ENCODE results near the gene GALNT13. TPM values are rescaled to one million over a fixed set of nuclear protein-coding genes. Genes with fewer than 3 reads are reported as not detected.

Gene GALNT13
- polyA plus RNA-seq, 1 donor, result 0.25 TPM

DNA sequence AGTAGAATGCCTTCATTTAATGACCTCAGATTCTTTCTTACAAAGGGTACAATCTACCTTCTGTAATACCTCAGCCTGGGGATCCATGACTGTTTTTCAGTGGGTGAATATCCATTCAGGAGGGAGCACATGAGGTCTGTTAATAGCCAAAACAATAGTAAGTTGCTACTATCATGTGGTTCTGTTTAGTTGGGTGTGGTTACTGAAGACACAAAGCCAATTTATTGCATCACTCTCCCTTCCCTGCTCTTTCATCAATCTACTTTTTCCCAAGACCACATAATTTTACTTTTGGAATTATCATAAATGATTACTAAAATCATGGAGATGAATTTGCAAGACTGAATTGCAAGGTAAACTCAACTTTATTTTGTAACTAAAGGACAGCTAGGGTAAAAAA is 254.2 kb downstream of the GALNT13 start:
- DNase-seq (ENCODE audit: low read depth), result no peak

- no peak for DNase-seq (ENCODE audit: low read depth)
These were observed 259.1 kb downstream of the GALNT13 start for GRCh38 chr2:154130821-154131220.

DNA sequence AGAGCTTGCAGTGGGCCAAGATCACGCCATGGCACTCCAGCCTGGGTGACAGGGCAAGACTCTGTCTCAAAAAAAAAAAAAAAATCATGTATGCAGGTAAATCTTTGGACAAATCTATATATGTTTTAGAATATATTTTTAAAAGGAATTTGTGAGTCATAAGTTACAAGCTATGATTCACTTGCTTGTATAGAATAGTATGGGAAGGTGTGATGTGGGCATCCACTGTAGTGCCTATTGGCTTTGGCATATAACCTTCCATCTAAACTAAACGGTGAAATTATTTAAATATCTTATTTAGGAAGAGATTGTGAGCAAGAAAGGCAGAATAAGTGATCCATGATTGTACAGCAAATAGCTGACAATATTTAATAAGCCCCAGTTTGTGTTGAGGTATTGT is 261.1 kb downstream of the GALNT13 start:
- no peak for DNase-seq (ENCODE audit: low read depth)

- no peak for DNase-seq (ENCODE audit: low read depth)
These were observed 262.1 kb downstream of the GALNT13 start for GRCh38 chr2:154133823-154134222.

GRCh38 chr2:154140249-154141025 is 268.7 kb downstream of the GALNT13 start:
- DNase-seq (ENCODE audit: low read depth), result no peak

GRCh38 chr2:154142480-154142879 is 270.8 kb downstream of the GALNT13 start:
- DNase-seq (ENCODE audit: low read depth), result no peak

GRCh38 chr2:154143105-154143504 is 271.4 kb downstream of the GALNT13 start:
- DNase-seq (ENCODE audit: low read depth), result no peak

- DNase-seq (ENCODE audit: low read depth), result no peak
These were observed 286.4 kb downstream of the GALNT13 start for GRCh38 chr2:154158101-154158500.

GRCh38 chr2:154161286-154161685 is 289.6 kb downstream of the GALNT13 start:
- no peak for DNase-seq (ENCODE audit: low read depth)

DNA sequence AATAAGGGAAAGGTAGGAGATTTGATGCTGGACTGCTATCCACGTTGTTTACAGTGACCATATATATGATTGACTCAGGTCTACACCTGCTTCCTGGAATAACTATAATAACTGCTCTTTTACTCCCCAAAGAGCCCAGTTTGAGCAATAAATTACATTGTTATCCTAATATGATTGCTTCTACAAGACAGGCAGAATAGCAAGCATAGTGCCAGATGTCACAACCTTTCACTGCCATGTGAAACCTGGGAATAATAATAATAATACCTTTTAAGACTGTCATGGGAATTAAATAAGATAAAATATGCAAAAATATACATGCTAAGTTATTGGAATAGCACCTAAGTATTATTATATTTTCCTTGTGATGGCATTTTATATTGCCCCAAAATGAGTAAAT is 298.7 kb downstream of the GALNT13 start:
- no peak for DNase-seq (ENCODE audit: low read depth)

- no peak for DNase-seq (ENCODE audit: low read depth)
These were observed 301.4 kb downstream of the GALNT13 start for GRCh38 chr2:154173164-154173563.

DNA sequence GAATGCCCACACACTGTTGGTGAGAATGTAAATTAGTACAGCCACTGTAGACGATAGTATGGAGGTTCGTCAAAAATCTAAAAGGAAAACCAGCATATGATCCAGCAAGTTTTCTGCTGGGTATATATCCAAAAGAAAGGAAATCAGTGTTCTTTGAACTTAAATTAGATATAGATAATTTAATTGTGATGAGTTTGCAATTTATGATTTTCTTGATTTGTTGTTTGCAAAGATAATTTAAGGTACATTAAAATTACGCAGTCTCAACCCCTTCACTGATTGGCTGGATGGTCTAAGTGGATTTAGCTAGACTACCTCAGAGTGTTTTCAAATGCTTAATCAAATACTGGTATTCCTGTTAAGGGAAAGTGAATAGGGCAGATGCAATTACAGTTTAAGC is 302.2 kb downstream of the GALNT13 start:
- DNase-seq (ENCODE audit: low read depth), result no peak

- DNase-seq (ENCODE audit: low read depth), result no peak
These were observed 310.3 kb downstream of the GALNT13 start for GRCh38 chr2:154182008-154182407.

GRCh38 chr2:154187948-154188347 is 316.2 kb downstream of the GALNT13 start:
- DNase-seq (ENCODE audit: low read depth), result no peak

- no peak for DNase-seq (ENCODE audit: low read depth)
These were observed 318.2 kb downstream of the GALNT13 start for GRCh38 chr2:154189953-154190352.

DNA sequence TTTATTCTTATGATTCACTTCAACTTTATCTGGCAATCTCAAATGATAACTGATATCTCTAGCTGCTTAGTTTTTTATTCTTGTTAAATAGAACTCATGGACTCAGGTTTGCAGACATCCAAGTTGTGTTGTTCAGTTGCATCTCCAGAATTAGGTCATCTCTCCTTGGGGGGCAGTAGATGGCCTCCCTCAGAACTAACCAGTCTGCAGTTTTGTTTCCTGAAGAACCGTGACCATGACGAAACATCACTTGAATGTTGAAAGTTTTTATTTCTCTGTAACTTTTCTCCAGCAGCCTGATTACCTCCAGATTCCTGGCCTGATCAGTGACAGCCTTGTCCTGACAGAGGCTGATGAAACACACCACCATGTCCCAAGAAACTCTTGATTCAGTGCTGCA is 321.5 kb downstream of the GALNT13 start:
- DNase-seq (ENCODE audit: low read depth), result no peak

DNA sequence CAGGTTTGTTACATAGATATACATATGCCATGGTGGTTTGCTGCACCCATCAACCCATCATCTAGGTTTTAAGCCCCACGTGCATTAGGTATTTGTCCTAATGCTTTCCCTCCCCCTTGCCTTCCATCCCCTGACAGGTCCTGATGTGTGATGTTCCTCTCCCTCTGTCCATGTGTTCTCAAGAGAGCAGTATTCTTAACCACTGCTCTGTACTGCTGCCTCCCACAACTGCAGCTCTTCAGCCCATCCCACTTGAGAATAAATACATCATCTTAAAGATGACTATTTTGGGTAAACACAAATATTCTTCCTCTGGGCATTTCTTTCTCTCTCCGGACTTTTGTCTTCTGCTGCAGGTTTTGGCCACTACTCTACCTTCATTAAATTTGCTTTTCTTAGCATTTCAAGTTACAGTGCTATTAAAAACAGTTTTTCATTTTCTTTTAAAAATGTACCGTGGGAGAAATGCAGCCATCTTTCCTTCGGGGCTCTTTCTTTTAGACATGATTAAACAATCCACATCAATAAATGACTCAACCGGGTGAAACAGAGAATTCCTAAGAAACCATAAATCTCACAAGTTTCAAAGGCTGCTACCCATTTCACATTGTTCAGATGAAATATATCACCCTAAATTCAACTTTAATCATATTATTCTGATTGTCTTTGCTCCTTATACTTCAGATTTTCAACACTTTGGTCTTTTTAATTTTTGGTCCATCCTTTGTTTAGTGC is 323.4 kb downstream of the GALNT13 start:
- no peak for DNase-seq (ENCODE audit: low read depth)

- no peak for DNase-seq (ENCODE audit: low read depth)
These were observed 324.0 kb downstream of the GALNT13 start for GRCh38 chr2:154195644-154196195.

- DNase-seq (ENCODE audit: low read depth), result no peak
These were observed 327.1 kb downstream of the GALNT13 start for GRCh38 chr2:154198866-154199265.

DNA sequence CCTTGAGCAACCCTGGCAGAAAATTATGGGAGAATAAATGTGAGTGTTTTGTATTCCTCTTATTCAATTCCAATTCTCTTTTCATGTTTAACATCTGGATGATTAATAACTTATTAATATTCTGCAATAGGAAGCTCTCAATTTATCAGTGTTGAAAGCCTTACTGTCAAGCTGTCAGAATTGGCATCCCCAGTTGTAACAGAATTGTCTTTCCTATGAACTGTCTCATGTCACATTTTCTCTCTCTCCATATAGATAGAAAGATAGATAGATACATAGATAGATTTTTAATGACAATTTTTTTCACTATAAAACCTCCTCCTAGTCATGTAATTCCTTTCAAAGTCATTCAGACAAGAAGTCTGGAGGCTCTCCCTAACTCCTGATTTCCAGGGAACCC is 331.5 kb downstream of the GALNT13 start:
- no peak for DNase-seq (ENCODE audit: low read depth)

GRCh38 chr2:154203902-154204301 is 332.2 kb downstream of the GALNT13 start:
- DNase-seq (ENCODE audit: low read depth), result no peak

DNA sequence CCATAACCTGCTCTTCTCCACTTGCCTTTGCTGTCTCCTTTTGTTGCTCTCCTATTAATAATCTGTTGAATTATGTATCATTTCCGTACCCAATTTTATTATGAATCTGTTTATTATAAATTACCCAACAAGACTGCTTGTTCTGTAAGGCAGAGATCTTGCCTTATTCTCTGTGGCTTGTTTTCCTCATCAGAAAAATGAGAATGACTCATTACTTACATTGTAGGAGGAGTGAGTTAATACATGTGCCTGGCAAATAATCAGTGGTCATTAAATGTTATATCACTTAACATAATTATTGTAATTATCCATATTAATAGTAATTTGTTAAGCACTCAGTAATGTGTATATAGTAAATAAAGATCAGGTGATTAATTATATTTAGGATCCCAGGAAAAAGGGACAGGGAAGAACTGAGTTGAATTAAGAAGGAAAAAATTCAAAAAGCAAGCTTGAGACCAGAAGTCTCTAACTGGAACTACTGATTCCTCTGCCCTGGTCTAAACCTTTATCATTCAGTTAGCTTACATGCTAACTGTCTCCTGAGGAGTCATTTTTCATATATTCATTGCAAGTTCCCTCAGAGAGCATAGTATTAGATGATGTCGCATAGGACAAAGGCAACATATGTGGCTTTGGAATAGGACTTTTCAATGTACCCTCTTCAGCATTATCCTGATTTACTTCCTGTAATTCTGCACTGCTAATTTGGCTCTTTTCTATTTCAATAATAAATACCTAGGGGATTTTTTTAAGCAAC is 335.7 kb downstream of the GALNT13 start:
- no peak for DNase-seq (ENCODE audit: low read depth)

All from forelimb muscle (tissue), 1 donor.